Embryonic facial prominence (tissue), 1 donor: ENCODE results near the gene EVX1.

ENCODE experiments used
- DNase-seq: peaks from one replicate; pipeline ENCODE4 v3.0.0-alpha.2; 2016; ENCODE audit errors: extremely low spot score

Gene EVX1

GRCh38 chr7:27249724-27250556 lies 7.3 kb downstream of the EVX1 start:
- no peak for DNase-seq

GRCh38 chr7:27250557-27251070 lies 8.0 kb downstream of the EVX1 start:
- no peak for DNase-seq

- no peak for DNase-seq
Observed at GRCh38 chr7:27251136-27251651, 8.6 kb downstream of the EVX1 start.

GRCh38 chr7:27251652-27252590 lies 9.3 kb downstream of the EVX1 start:
- DNase-seq = no peak

GRCh38 chr7:27254625-27255024 lies 12.0 kb downstream of the EVX1 start:
- no peak for DNase-seq

- no peak for DNase-seq
Observed at GRCh38 chr7:27260211-27260610, 17.6 kb downstream of the EVX1 start.

- DNase-seq = no peak
Observed at GRCh38 chr7:27262121-27262520, 19.5 kb downstream of the EVX1 start.

GRCh38 chr7:27263781-27264180 lies 21.2 kb downstream of the EVX1 start:
- no peak for DNase-seq

GRCh38 chr7:27269455-27269854 lies 26.9 kb downstream of the EVX1 start:
- DNase-seq = no peak

- no peak for DNase-seq
Observed at GRCh38 chr7:27271384-27271783, 28.8 kb downstream of the EVX1 start.

GRCh38 chr7:27277628-27278027 lies 35.0 kb downstream of the EVX1 start:
- DNase-seq = no peak

- no peak for DNase-seq
Observed at GRCh38 chr7:27283558-27283957, 41.0 kb downstream of the EVX1 start.

GRCh38 chr7:27295236-27295635 lies 52.6 kb downstream of the EVX1 start:
- DNase-seq = no peak

GRCh38 chr7:27297356-27297755 lies 54.8 kb downstream of the EVX1 start:
- DNase-seq = no peak
